RWPE2 (cell line): Measurements from ENCODE around the gene SAMHD1.
A peak's percentile ranks its signal among the peaks of the same experiment; 100 is the strongest.

Source experiments
- ATAC-seq: fragments of 200-7000 bp; cut with Tn5 transposase; 3 replicates; pipeline ENCODE4 v1.9.1; 2021; ENCODE audit warnings: low read depth
- DNase-seq: peaks from one replicate; pipeline ENCODE4 v3.0.0-alpha.2; 2020; ENCODE audit warnings: low spot score
- H3K27ac ChIP-seq: fragments of 450-650 bp; 2 replicates; pipeline ENCODE4 v1.5.1; 2017; ENCODE audit warnings: mild to moderate bottlenecking; ENCODE audit not compliant: poor library complexity, severe bottlenecking
- H3K27me3 ChIP-seq: fragments of 250-450 bp; sonication (Bioruptor Pico); 2 replicates; pipeline ENCODE4 v1.5.1; 2021; ENCODE audit warnings: mild to moderate bottlenecking, moderate library complexity; ENCODE audit not compliant: insufficient read depth, poor library complexity, severe bottlenecking
- H3K36me3 ChIP-seq: fragments of 250-450 bp; sonication (Bioruptor Pico); 2 replicates; pipeline ENCODE4 v1.5.1; 2020; ENCODE audit warnings: low read depth, mild to moderate bottlenecking, moderate library complexity
- H3K4me1 ChIP-seq: fragments of 250-450 bp; sonication (Bioruptor Pico); 2 replicates; pipeline ENCODE4 v1.5.1; 2021; ENCODE audit warnings: mild to moderate bottlenecking, moderate library complexity; ENCODE audit not compliant: insufficient read depth, poor library complexity, severe bottlenecking
- H3K4me3 ChIP-seq: fragments of 250-450 bp; sonication (Bioruptor Pico); 2 replicates; pipeline ENCODE4 v1.5.1; 2021; ENCODE audit warnings: mild to moderate bottlenecking, moderate library complexity; ENCODE audit not compliant: severe bottlenecking
- H3K9me3 ChIP-seq: fragments of 250-450 bp; sonication (Bioruptor Pico); 2 replicates; pipeline ENCODE4 v1.5.1; 2021; ENCODE audit warnings: mild to moderate bottlenecking, moderate library complexity; ENCODE audit not compliant: severe bottlenecking
- CTCF ChIP-seq: fragments of 450-650 bp; IDR thresholded peaks from one replicate; pipeline ENCODE4 v1.5.1; 2017; ENCODE audit warnings: mild to moderate bottlenecking, moderate library complexity; ENCODE audit not compliant: poor library complexity, severe bottlenecking

The SAMHD1 gene

GRCh38 chr20:36991703-36992102 is 40.2 kb upstream of the SAMHD1 start:
- TF ChIP-seq CTCF: no peak
- Histone ChIP-seq H3K27me3 (no peaks in the 10 kb centered on the region), H3K4me3 (no peak overlapping the region), H3K36me3 (peaks cover 21% of the 10 kb centered on the region), H3K4me1 (no peaks in the 10 kb centered on the region), H3K9me3 (peaks cover 6% of the 10 kb centered on the region), H3K27ac (no peak overlapping the region)
- no peak for DNase-seq
- ATAC-seq: peak; percentile 27

- H3K4me1 ChIP-seq: no peaks in the 10 kb centered on the region
- ATAC-seq (no peak), DNase-seq (no peak)
- no peak overlapping the region for H3K27ac ChIP-seq
- H3K27me3 ChIP-seq: no peaks in the 10 kb centered on the region
- no peak overlapping the region for H3K4me3 ChIP-seq
- peaks cover 6% of the 10 kb centered on the region for H3K9me3 ChIP-seq
- no peak for TF ChIP-seq CTCF
- peaks cover 2% of the 10 kb centered on the region; the same call in 1 of the 2 replicates for H3K36me3 ChIP-seq
Observed at GRCh38 chr20:36989797-36990196, 38.3 kb upstream of the SAMHD1 start.

GRCh38 chr20:36988494-36988966 is 37.0 kb upstream of the SAMHD1 start:
- TF ChIP-seq CTCF: no peak
- no peaks in the 10 kb centered on the region for H3K4me1 ChIP-seq
- H3K9me3 ChIP-seq: peaks cover 6% of the 10 kb centered on the region
- no peaks in the 10 kb centered on the region for H3K27me3 ChIP-seq
- H3K4me3 ChIP-seq: no peak overlapping the region
- H3K27ac ChIP-seq: no peak overlapping the region
- H3K36me3 ChIP-seq: no peaks in the 10 kb centered on the region
- no peak for DNase-seq
- ATAC-seq: peak; percentile 47

GRCh38 chr20:36984257-36984638 is 32.7 kb upstream of the SAMHD1 start:
- DNase-seq: no peak
- H3K9me3 ChIP-seq: no peaks in the 10 kb centered on the region
- no peak overlapping the region for H3K4me3 ChIP-seq
- no peaks in the 10 kb centered on the region for H3K36me3 ChIP-seq
- ATAC-seq: no peak
- H3K27ac ChIP-seq: no peak overlapping the region
- no peaks in the 10 kb centered on the region for H3K4me1 ChIP-seq
- no peaks in the 10 kb centered on the region for H3K27me3 ChIP-seq
- TF ChIP-seq CTCF: no peak

GRCh38 chr20:36975099-36975818 is 23.8 kb upstream of the SAMHD1 start:
- ATAC-seq (no peak), DNase-seq (no peak)
- Histone ChIP-seq H3K27ac (no peak overlapping the region), H3K4me1 (no peaks in the 10 kb centered on the region), H3K9me3 (no peaks in the 10 kb centered on the region), H3K36me3 (0 out of 2 replicates have a peak, but pooled peaks cover 4% of the 10 kb centered on the region), H3K27me3 (no peaks in the 10 kb centered on the region), H3K4me3 (no peak overlapping the region)
- TF ChIP-seq CTCF: no peak
